Bronchial epithelial cell (primary cell): Measurements from ENCODE around the gene CHST14. TPM values are rescaled to one million over a fixed set of nuclear protein-coding genes. Genes with fewer than 3 reads are reported as not detected.

Source experiments
- DNase-seq: peaks from one replicate; pipeline ENCODE4 v3.0.0-alpha.2; 2010; ENCODE audit warnings: low read depth
- FAIRE-seq: peaks from 2 replicates; lab custom pipeline; 2011; peaks lifted over from hg19 to GRCh38; lab: Jason Lieb, UNC
- H3K27me3 ChIP-seq: 2 replicates; pipeline ENCODE4 v1.5.1; 2011; ENCODE audit warnings: low read length; ENCODE audit not compliant: control insufficient read depth, insufficient read depth
- H3K36me3 ChIP-seq: 2 replicates; pipeline ENCODE4 v1.5.1; 2011; ENCODE audit warnings: low read length; ENCODE audit not compliant: control insufficient read depth, insufficient read depth
- H3K4me3 ChIP-seq: 2 replicates; pipeline ENCODE4 v1.5.1; 2011; ENCODE audit warnings: mild to moderate bottlenecking, low read depth, low read length, control low read depth
- total RNA-seq: library from RNA; depleted of rRNA; stranded (reverse); fragments of >200 nt; gene quantifications from 2 replicates; pipeline ENCODE4 v1.2.1, GENCODE V29; 2014
- TF ChIP-seq, protein P1 (sequence below): IDR thresholded peaks from 2 replicates; pipeline ENCODE4 v1.5.1; 2011; ENCODE audit warnings: mild to moderate bottlenecking, moderate library complexity, low read length, control low read depth, inconsistent platforms; ENCODE audit not compliant: insufficient read depth, severe bottlenecking

The CHST14 gene
- total RNA-seq, 1 donor from 2014 or later = 1.1 TPM

DNA sequence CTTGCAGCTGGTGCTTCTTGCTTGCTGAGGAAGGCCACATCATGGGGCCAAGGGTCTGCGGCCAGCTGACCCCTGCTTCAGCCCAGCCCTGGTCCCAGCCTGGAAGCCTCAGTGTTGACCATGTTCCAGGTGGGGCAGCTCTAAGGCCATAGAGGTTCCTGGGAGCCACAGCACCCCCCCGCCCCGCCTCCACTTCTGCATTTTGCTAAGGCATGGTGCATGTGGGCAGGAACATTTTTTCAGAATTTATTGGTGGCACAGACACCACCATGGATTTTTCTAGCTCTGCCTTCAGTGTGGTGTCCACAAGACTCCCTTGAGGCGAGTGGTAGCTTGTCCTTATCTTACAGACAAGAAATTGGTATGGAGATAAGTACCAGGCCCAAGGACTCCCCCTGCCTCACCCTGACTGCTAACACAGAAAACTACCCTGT lies 1.9 kb upstream of the CHST14 start:
- DNase-seq = no peak
- H3K27me3 ChIP-seq = no peaks in the 10 kb centered on the region
- no peak overlapping the region for H3K4me3 ChIP-seq
- TF ChIP-seq, protein P1, sequence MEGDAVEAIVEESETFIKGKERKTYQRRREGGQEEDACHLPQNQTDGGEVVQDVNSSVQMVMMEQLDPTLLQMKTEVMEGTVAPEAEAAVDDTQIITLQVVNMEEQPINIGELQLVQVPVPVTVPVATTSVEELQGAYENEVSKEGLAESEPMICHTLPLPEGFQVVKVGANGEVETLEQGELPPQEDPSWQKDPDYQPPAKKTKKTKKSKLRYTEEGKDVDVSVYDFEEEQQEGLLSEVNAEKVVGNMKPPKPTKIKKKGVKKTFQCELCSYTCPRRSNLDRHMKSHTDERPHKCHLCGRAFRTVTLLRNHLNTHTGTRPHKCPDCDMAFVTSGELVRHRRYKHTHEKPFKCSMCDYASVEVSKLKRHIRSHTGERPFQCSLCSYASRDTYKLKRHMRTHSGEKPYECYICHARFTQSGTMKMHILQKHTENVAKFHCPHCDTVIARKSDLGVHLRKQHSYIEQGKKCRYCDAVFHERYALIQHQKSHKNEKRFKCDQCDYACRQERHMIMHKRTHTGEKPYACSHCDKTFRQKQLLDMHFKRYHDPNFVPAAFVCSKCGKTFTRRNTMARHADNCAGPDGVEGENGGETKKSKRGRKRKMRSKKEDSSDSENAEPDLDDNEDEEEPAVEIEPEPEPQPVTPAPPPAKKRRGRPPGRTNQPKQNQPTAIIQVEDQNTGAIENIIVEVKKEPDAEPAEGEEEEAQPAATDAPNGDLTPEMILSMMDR = no peak
- no peak for FAIRE-seq
- H3K36me3 ChIP-seq = peaks cover 5% of the 10 kb centered on the region

- TF ChIP-seq, protein P1 = no peak
- Histone ChIP-seq H3K27me3 (no peaks in the 10 kb centered on the region), H3K4me3 (no peak overlapping the region), H3K36me3 (no peaks in the 10 kb centered on the region)
- DNase-seq (no peak), FAIRE-seq (no peak)
These were observed 901 bp upstream of the CHST14 start for GRCh38 chr15:40469776-40470390.

- no peaks in the 10 kb centered on the region for H3K36me3 ChIP-seq
- FAIRE-seq = no peak
- H3K4me3 ChIP-seq = peak overlapping the region; percentile 57
- no peak for DNase-seq
- TF ChIP-seq, protein P1 = peak; percentile 0
- no peaks in the 10 kb centered on the region for H3K27me3 ChIP-seq
These were observed 472 bp downstream of the CHST14 start for GRCh38 chr15:40471105-40471807.

DNA sequence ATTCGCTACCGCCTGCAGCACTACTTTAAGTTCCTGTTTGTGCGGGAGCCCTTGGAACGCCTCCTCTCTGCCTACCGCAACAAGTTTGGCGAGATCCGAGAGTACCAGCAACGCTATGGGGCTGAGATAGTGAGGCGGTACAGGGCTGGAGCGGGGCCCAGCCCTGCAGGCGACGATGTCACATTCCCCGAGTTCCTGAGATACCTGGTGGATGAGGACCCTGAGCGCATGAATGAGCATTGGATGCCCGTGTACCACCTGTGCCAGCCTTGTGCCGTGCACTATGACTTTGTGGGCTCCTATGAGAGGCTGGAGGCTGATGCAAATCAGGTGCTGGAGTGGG lies 995 bp downstream of the CHST14 start:
- Histone ChIP-seq H3K4me3 (peak overlapping the region; percentile 57), H3K36me3 (no peaks in the 10 kb centered on the region), H3K27me3 (no peaks in the 10 kb centered on the region)
- TF ChIP-seq, protein P1 = peak; percentile 0
- DNase-seq (no peak), FAIRE-seq (no peak)

DNA sequence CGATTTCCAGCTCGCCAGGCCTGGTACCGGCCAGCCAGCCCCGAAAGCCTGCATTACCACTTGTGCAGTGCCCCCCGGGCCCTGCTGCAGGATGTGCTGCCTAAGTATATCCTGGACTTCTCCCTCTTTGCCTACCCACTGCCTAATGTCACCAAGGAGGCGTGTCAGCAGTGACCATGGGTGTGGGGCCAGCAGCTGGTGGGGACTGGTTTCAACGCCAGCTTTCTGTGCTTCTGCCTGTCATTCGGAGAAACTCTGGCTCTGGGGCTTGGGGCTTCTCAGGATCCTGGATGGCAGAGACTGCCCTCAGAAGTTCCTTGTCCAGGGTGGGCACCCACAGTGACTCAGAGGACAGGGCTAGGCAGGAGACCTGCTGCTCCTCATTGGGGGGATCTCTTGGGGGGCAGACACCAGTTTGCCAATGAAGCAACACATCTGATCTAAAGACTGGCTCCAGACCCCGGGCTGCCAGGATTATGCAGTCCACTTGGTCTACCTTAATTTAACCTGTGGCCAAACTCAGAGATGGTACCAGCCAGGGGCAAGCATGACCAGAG lies 1.5 kb downstream of the CHST14 start:
- FAIRE-seq = no peak
- no peaks in the 10 kb centered on the region for H3K36me3 ChIP-seq
- TF ChIP-seq, protein P1 = no peak
- H3K27me3 ChIP-seq = no peaks in the 10 kb centered on the region
- DNase-seq = no peak
- H3K4me3 ChIP-seq = no peak overlapping the region
